Subcutaneous abdominal adipose tissue (tissue), 5 donors: ENCODE results near the gene ZNF765.
"Not testable (repeated sequence)": the region's sequence is repeated elsewhere in the genome, so short reads cannot be mapped to it uniquely, and the experiment has no call there.

ENCODE experiments used
- H3K27ac ChIP-seq: one replicate; pipeline ENCODE4 v1.7.0; 2013; ENCODE audit warnings: low read depth, mild to moderate bottlenecking, inconsistent platforms, low read length, moderate library complexity
- H3K27me3 ChIP-seq, 5 donors: one replicate each; pipeline ENCODE4 v1.7.0; 2013; ENCODE audit warnings: low read length in 5 of 5, inconsistent platforms in 1 of 5; ENCODE audit not compliant: control insufficient read depth in 5 of 5, insufficient read depth in 4 of 5
- H3K36me3 ChIP-seq, 5 donors: one replicate each; pipeline ENCODE4 v1.7.0; 2013; ENCODE audit warnings: low read length in 5 of 5; ENCODE audit not compliant: control insufficient read depth in 5 of 5, insufficient read depth in 5 of 5
- H3K4me1 ChIP-seq, 5 donors: one replicate each; pipeline ENCODE4 v1.7.0; 2013; ENCODE audit warnings: low read length in 5 of 5, mild to moderate bottlenecking in 3 of 5, moderate library complexity in 1 of 5; ENCODE audit not compliant: control insufficient read depth in 5 of 5, insufficient read depth in 5 of 5
- H3K4me3 ChIP-seq, 5 donors: one replicate each; pipeline ENCODE4 v1.7.0; 2013; ENCODE audit warnings: low read length in 5 of 5, low read depth in 1 of 5
- H3K9ac ChIP-seq, 5 donors: one replicate each; pipeline ENCODE4 v1.7.0; 2013; ENCODE audit warnings: low read length in 5 of 5, mild to moderate bottlenecking in 4 of 5, moderate library complexity in 3 of 5
- H3K9me3 ChIP-seq, 5 donors: one replicate each; pipeline ENCODE4 v1.7.0; 2013; ENCODE audit warnings: low read length in 5 of 5; ENCODE audit not compliant: control insufficient read depth in 5 of 5
- donor health status: healthy.
- donor health status: healthy.
- donor health status: healthy.
- donor health status: healthy.
- donor health status: healthy.

The ZNF765 gene

DNA sequence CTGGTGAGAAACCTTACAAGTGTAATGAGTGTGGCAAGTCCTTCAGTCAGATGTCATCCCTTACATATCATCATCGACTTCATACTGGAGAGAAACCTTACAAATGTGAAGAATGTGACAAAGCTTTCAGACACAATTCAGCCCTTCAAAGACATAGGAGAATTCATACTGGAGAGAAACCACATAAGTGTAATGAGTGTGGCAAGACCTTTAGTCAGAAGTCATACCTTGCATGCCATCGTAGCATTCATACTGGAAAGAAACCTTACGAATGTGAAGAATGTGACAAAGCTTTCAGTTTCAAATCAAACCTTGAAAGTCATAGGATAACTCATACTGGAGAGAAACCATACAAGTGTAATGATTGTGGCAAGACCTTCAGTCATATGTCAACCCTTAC, 13.6 kb upstream of the ZNF765 start:
- no peaks in the 10 kb centered on the region for H3K4me1 ChIP-seq
- H3K9ac ChIP-seq = no peak overlapping the region
- H3K36me3 ChIP-seq = peaks cover 8 to 43% (median 25%) of the 10 kb centered on the region in 5 donors
- no peaks in the 10 kb centered on the region for H3K27me3 ChIP-seq
- H3K9me3 ChIP-seq = peaks cover 0 to 26% (median 19%) of the 10 kb centered on the region in 5 donors
- H3K4me3 ChIP-seq = peak overlapping the region in 1 of 5 donors; percentile 31
- no peak overlapping the region for H3K27ac ChIP-seq

DNA sequence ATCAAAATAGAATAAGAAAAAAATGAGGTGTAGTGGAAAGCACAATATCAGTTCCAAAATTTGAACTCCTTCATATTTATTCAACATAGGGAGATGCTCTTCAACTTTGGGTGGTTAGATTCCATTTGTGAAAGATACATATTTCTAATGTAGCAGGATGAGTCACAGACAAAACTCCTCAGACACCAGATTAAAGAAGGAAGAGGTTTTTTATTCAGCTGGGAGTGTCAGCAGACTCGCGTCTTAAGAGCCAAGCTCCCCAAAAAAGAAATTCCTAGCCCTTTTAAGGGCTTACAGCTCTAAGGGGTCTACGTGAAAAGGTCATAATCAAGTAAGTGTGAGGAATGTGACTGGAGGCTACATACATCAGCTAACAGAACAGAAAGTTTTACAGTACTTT, 6.8 kb upstream of the ZNF765 start:
- no peak overlapping the region for H3K27ac ChIP-seq
- H3K27me3 ChIP-seq = no peaks in the 10 kb centered on the region
- peaks cover 0 to 17% (median 7%) of the 10 kb centered on the region in 5 donors for H3K9me3 ChIP-seq
- no peak overlapping the region for H3K4me3 ChIP-seq
- H3K36me3 ChIP-seq = no peaks in the 10 kb centered on the region
- peaks cover 0 to 4% (median 0%) of the 10 kb centered on the region in 5 donors for H3K4me1 ChIP-seq
- H3K9ac ChIP-seq = no peak overlapping the region

- Histone ChIP-seq H3K4me3 (no peak overlapping the region), H3K36me3 (no peaks in the 10 kb centered on the region), H3K27ac (no peak overlapping the region), H3K27me3 (no peaks in the 10 kb centered on the region), H3K4me1 (peaks cover 0 to 4% (median under 1%) of the 10 kb centered on the region in 5 donors), H3K9me3 (peaks cover 0 to 11% (median 3%) of the 10 kb centered on the region in 5 donors), H3K9ac (no peak overlapping the region)
Measured at GRCh38 chr19:53388904-53389303, 6.0 kb upstream of the ZNF765 start.

GRCh38 chr19:53389571-53389970, 5.4 kb upstream of the ZNF765 start:
- no peak overlapping the region for H3K4me3 ChIP-seq
- H3K27me3 ChIP-seq = no peaks in the 10 kb centered on the region
- no peak overlapping the region for H3K27ac ChIP-seq
- H3K9ac ChIP-seq = no peak overlapping the region
- H3K36me3 ChIP-seq = no peaks in the 10 kb centered on the region
- H3K9me3 ChIP-seq = peaks cover 0 to 8% (median 3%) of the 10 kb centered on the region in 5 donors
- H3K4me1 ChIP-seq = peaks cover 0 to 10% (median 7%) of the 10 kb centered on the region in 5 donors

GRCh38 chr19:53389978-53390377, 5.0 kb upstream of the ZNF765 start:
- H3K36me3 ChIP-seq = no peaks in the 10 kb centered on the region
- peaks cover 0 to 12% (median 9%) of the 10 kb centered on the region in 5 donors for H3K4me1 ChIP-seq
- no peaks in the 10 kb centered on the region for H3K27me3 ChIP-seq
- peaks cover 0 to 8% (median 3%) of the 10 kb centered on the region in 5 donors for H3K9me3 ChIP-seq
- H3K27ac ChIP-seq = no peak overlapping the region
- no peak overlapping the region for H3K4me3 ChIP-seq
- H3K9ac ChIP-seq = no peak overlapping the region

DNA sequence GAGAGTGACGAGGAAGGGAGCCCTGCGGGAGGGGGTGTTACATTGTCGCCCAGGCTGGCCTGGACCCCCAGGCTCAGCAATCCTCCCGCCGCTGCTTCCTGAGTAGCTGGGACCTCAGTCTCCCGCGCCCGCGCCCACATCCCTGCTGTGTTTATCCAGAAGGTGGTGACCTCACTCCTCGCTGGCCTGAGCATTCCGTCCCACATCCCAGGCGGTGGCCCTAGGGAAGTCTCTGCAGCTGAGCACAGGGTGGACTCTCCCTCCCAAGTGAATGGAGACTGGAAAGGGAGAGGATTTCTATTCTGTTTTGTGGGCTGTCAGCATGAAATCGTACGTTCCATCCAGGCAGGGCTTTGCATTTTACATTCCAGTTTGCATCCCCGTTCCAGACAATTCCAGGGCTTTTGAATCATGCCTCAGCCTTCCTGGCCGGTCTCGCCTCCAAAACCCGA, 401 bp upstream of the ZNF765 start:
- peak overlapping the region; percentile 74 for H3K27ac ChIP-seq
- peak overlapping the region; percentile 81 to 92 (median 86) for H3K4me3 ChIP-seq
- H3K4me1 ChIP-seq = peaks cover 4 to 23% (median 18%) of the 10 kb centered on the region in 5 donors
- H3K27me3 ChIP-seq = no peaks in the 10 kb centered on the region
- peaks cover 2 to 11% (median 4%) of the 10 kb centered on the region in 5 donors for H3K36me3 ChIP-seq
- no peaks in the 10 kb centered on the region for H3K9me3 ChIP-seq
- H3K9ac ChIP-seq = peak overlapping the region; percentile 67 to 94 (median 72)

DNA sequence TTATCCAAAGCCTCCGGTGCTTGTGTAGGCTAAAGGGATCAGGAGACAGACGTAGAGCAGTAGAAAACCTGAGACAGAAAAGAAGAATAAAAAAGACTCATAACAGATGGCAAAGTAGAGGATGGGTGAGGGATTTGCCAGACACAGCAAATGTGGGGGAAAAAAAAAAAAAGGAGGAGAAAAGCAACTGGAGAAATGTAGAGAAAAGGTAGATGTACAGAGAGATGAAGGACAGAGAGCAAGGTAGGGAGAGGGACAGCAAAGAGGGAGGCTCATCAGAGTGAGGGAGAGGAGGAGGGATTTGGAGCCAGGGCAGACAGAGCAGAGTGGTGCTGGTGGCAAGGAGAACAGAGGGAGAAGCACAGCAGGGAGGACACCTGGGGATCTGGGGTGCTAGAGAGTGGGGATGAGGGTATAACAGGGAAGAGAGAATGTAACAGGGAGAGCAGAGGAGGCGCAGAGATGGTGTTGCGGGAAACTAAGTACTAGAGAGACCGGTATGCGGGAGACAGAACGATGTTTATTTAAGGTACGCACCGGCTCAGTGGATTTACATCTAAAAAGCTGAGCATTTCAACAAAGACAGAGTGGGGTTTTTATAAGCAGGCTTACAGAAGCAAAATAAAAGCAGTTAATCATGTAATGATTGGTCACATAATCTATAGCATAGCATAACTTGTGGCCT, 1.0 kb downstream of the ZNF765 start:
- H3K9me3 ChIP-seq, H3K27me3 ChIP-seq: not testable (repeated sequence)
- peak overlapping the region in 4 of 5 donors; percentile 82 to 94 (median 93) for H3K9ac ChIP-seq
- peak overlapping the region; percentile 63 to 92 (median 86) for H3K4me3 ChIP-seq
- H3K36me3 ChIP-seq = peaks cover 6 to 19% (median 12%) of the 10 kb centered on the region in 5 donors
- peaks cover 4 to 23% (median 19%) of the 10 kb centered on the region in 5 donors for H3K4me1 ChIP-seq
- peak overlapping the region; percentile 74 for H3K27ac ChIP-seq

- Histone ChIP-seq H3K4me3 (peak overlapping the region in 1 of 5 donors; percentile 63), H3K27ac (no peak overlapping the region), H3K9ac (no peak overlapping the region)
Measured at GRCh38 chr19:53396525-53396868, 1.5 kb downstream of the ZNF765 start.

DNA sequence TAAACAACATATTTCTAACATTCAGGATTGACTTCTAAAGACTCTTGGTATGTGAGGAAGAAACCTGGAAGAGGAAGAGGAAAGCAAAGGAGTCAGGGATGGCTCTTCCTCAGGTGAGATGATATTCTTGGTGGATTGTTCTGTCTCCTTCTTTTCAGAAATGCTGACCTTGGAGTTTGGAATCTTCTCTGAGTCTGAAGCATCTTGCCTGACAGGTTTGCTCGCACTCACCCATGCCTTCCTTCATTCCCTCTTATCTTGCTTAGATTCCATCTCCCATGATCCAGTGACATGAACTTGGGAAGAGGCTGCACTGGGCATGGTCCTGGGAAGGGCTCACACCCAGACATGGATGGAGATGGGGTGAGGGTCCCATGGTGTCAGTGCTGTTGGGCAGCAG, 3.0 kb downstream of the ZNF765 start:
- H3K36me3 ChIP-seq = peaks cover 6 to 27% (median 21%) of the 10 kb centered on the region in 5 donors

More at GRCh38 chr19:53396525-53396868, 1.5 kb downstream of the ZNF765 start:
- H3K27me3 ChIP-seq = no peaks in the 10 kb centered on the region
- no peaks in the 10 kb centered on the region for H3K9me3 ChIP-seq
- peaks cover 6 to 19% (median 13%) of the 10 kb centered on the region in 5 donors for H3K36me3 ChIP-seq
- H3K4me1 ChIP-seq = peaks cover 4 to 23% (median 19%) of the 10 kb centered on the region in 5 donors

GRCh38 chr19:53409505-53410204, 14.7 kb downstream of the ZNF765 start:
- Histone ChIP-seq H3K4me1 (no peaks in the 10 kb centered on the region), H3K9ac (no peak overlapping the region), H3K27ac (no peak overlapping the region), H3K36me3 (peaks cover 19 to 33% (median 28%) of the 10 kb centered on the region in 5 donors), H3K27me3 (no peaks in the 10 kb centered on the region), H3K4me3 (peak overlapping the region in 3 of 5 donors; percentile 1 to 45 (median 37)), H3K9me3 (peaks cover 22 to 71% (median 49%) of the 10 kb centered on the region in 5 donors)

More for the DNA sequence above, 3.0 kb downstream of the ZNF765 start:
- not testable (repeated sequence) for H3K4me3 ChIP-seq, H3K9ac ChIP-seq, H3K9me3 ChIP-seq, H3K27me3 ChIP-seq, H3K27ac ChIP-seq
- peaks cover 4 to 23% (median 19%) of the 10 kb centered on the region in 5 donors for H3K4me1 ChIP-seq
